CD8-positive, alpha-beta memory T cell (primary cell): ENCODE results near the gene OR5AU1. TPM values are rescaled to one million over a fixed set of nuclear protein-coding genes. Genes with fewer than 3 reads are reported as not detected.
"Not testable (repeated sequence)": the region's sequence is repeated elsewhere in the genome, so short reads cannot be mapped to it uniquely, and the experiment has no call there.

Experiments
- CTCF ChIA-PET: fragments of 350-600 bp; sonication (Branson Sonifier 250); formaldehyde crosslinking; loops from one replicate; lab custom pipeline; 2021; ENCODE audit warnings: antibody characterized with exemption; lab: Charles Lee
- POLR2A ChIA-PET: fragments of 350-600 bp; sonication (Branson Sonifier 250); formaldehyde crosslinking; loops from one replicate; lab custom pipeline; 2021; ENCODE audit warnings: antibody characterized with exemption; lab: Charles Lee
- DNase-seq, 5 donors: peaks; one replicate each; pipeline versions ENCODE4 v3.0.0 to v3.0.0-alpha.2; 2020 to 2022; ENCODE audit warnings: mixed read lengths in 1 of 5
- H3K27ac ChIP-seq: one replicate; pipeline ENCODE4 v1.7.0; 2013; ENCODE audit warnings: low read depth, mild to moderate bottlenecking, low read length, moderate library complexity
- H3K27me3 ChIP-seq: 2 replicates; pipeline ENCODE4 v1.7.0; 2013; ENCODE audit warnings: low read length, mild to moderate bottlenecking; ENCODE audit not compliant: insufficient read depth, poor library complexity, severe bottlenecking
- H3K36me3 ChIP-seq: 2 replicates; pipeline ENCODE4 v1.7.0; 2013; ENCODE audit warnings: mild to moderate bottlenecking, low read length, moderate library complexity; ENCODE audit not compliant: insufficient read depth
- H3K4me1 ChIP-seq: 2 replicates; pipeline ENCODE4 v1.7.0; 2013; ENCODE audit warnings: mild to moderate bottlenecking, low read length, moderate library complexity; ENCODE audit not compliant: insufficient read depth
- H3K4me3 ChIP-seq: 2 replicates; pipeline ENCODE4 v1.7.0; 2013; ENCODE audit warnings: mild to moderate bottlenecking, low read length
- H3K9me3 ChIP-seq: 2 replicates; pipeline ENCODE4 v1.7.0; 2013; ENCODE audit warnings: mild to moderate bottlenecking, low read length
- H3K27ac Mint-ChIP-seq, 8 donors: one replicate each; pipeline ENCODE4 v1.8.0; 2020 to 2021; ENCODE audit warnings: mixed read lengths in 8 of 8, mild to moderate bottlenecking in 6 of 8, inconsistent platforms in 3 of 8, moderate library complexity in 3 of 8
- H3K27me3 Mint-ChIP-seq, 2 donors: one replicate each; pipeline ENCODE4 v1.8.0; 2020 to 2021; ENCODE audit warnings: mixed read lengths in 2 of 2, mild to moderate bottlenecking in 1 of 2, moderate library complexity in 1 of 2
- H3K36me3 Mint-ChIP-seq, 3 donors: one replicate each; pipeline ENCODE4 v1.8.0; 2020 to 2021; ENCODE audit warnings: mixed read lengths in 3 of 3, inconsistent platforms in 1 of 3, mild to moderate bottlenecking in 1 of 3
- H3K4me1 Mint-ChIP-seq, 3 donors: one replicate each; pipeline ENCODE4 v1.8.0; 2020 to 2021; ENCODE audit warnings: mixed read lengths in 3 of 3, inconsistent platforms in 1 of 3, mild to moderate bottlenecking in 1 of 3
- H3K4me3 Mint-ChIP-seq, 7 donors: one replicate each; pipeline ENCODE4 v1.8.0; 2020 to 2021; ENCODE audit warnings: mixed read lengths in 7 of 7, mild to moderate bottlenecking in 6 of 7, moderate library complexity in 4 of 7, inconsistent platforms in 2 of 7
- H3K9me3 Mint-ChIP-seq, 5 donors: one replicate each; pipeline ENCODE4 v1.8.0; 2020 to 2022; ENCODE audit warnings: mixed read lengths in 5 of 5, mild to moderate bottlenecking in 3 of 5, moderate library complexity in 2 of 5, inconsistent platforms in 1 of 5
- polyA plus RNA-seq: library from polyadenylated mRNA; unstranded; fragments of 300-500 nt; fragmentation: Illumina TruSeq; gene quantifications from one replicate; pipeline ENCODE4 v1.2.3, GENCODE V29; 2021
- total RNA-seq, 2 experiments: library from RNA; stranded (reverse); gene quantifications; one replicate each; pipeline ENCODE4 v1.2.3, GENCODE V29; 2021

OR5AU1 gene
- total and polyA plus RNA-seq, 3 experiments from 2014 or later, result not detected

DNA sequence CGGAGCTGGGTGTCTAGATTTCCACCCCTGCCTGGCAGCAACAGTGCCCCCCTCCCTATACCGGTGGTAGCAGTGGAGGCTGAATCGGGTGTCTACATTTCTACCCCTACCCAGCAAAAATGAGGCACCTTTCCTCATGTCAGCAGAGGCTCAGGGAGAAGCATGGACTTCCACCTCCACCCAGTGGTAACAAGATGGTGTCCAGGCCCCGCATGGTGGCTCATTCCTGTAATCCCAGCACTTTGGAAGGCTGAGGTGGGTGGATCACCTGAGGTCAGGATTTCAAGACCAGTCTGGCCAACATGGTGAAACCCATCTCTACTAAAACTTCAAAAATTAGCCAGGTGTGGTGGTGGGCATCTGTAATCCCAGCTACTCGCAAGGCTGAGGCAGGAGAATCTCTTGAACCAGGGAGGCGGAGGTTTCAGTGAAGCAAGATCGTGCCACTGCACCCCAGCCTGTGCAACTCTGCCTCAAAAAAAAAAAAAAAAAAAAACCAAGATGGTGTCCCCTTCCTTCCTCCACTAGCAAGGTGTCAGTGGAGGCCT lies 35.5 kb upstream of the OR5AU1 start:
- CTCF ChIA-PET, result no interaction called here
- H3K27ac Mint-ChIP-seq, result peak overlapping the region in 2 of 8 donors; percentile 50 to 63
- Histone ChIP-seq H3K4me3 (peak overlapping the region; percentile 59), H3K9me3 (no peaks in the 10 kb centered on the region), H3K36me3 (no peaks in the 10 kb centered on the region), H3K27ac (no peak overlapping the region), H3K4me1 (peaks cover 16% of the 10 kb centered on the region), H3K27me3 (no peaks in the 10 kb centered on the region)
- POLR2A ChIA-PET, result interaction anchor here (0.6 kb wide), 1 partner anchor 271 kb away, joined by 4 read pairs; no protein-coding TSS in a partner anchor
- H3K36me3 Mint-ChIP-seq, result no peaks in the 10 kb centered on the region
- H3K27me3 Mint-ChIP-seq, result no peaks in the 10 kb centered on the region
- H3K9me3 Mint-ChIP-seq, result no peaks in the 10 kb centered on the region
- DNase-seq, result no peak
- H3K4me3 Mint-ChIP-seq, result peak overlapping the region; percentile 67 to 90 (median 77)
- peaks cover 4 to 22% (median 5%) of the 10 kb centered on the region in 3 donors for H3K4me1 Mint-ChIP-seq

DNA sequence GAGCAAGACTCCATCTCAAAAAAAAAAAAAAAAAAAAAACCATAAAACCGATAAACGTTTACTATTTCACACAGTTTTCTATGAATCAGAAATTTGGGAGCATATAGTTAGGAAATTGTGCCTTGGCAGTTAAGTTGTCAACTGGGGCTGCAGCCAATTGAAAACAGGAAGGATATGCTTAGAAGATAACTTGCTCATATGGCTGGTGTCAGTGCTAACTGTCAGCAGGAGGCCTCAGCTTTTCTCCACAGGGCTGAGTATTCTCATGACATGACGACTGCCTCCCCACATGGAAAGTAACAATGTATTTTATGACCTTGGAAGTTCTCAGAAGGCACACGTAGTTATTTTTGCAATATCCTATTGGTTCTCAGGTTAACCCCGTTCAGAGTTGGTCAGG lies 29.6 kb upstream of the OR5AU1 start:
- Mint-ChIP-seq H3K36me3 (peaks cover 0 to 4% (median 2%) of the 10 kb centered on the region in 3 donors), H3K4me3 (no peak overlapping the region), H3K9me3 (peaks cover 5 to 14% (median 10%) of the 10 kb centered on the region in 5 donors), H3K27me3 (peaks cover 14 to 33% of the 10 kb centered on the region in 2 donors), H3K4me1 (no peaks in the 10 kb centered on the region), H3K27ac (peak overlapping the region in 1 of 8 donors; percentile 23)
- no peak overlapping the region for H3K27ac ChIP-seq
- no peaks in the 10 kb centered on the region for H3K4me1 ChIP-seq
- no peak overlapping the region for H3K4me3 ChIP-seq
- H3K9me3 ChIP-seq, result no peaks in the 10 kb centered on the region
- ChIA-PET POLR2A (interaction anchor here (0.7 kb wide), 1 partner anchor 252 kb away, joined by 7 read pairs; no protein-coding TSS in a partner anchor), CTCF (no interaction called here)
- DNase-seq, result no peak
- H3K27me3 ChIP-seq, result no peaks in the 10 kb centered on the region
- no peaks in the 10 kb centered on the region for H3K36me3 ChIP-seq

DNA sequence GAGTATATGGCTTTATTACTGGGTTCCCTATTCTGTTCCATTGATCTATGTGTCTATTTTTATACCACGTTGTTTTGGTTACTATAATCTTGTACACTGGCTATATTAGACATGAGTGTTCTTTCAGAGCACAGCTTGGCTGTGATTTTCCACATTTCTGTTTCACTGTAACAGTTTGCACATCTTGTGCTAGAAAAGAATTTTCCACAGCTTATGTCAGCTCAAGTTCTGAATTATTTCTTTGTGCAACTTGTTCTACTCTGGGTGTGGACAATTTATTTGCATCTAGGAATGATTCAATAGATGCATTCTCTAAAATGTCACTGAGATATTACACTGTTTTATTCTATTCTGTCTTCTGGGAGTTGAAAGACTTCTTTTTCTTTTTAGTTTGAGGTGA lies 28.4 kb upstream of the OR5AU1 start:
- CTCF ChIA-PET, result no interaction called here
- H3K27ac Mint-ChIP-seq, result no peak overlapping the region
- Histone ChIP-seq H3K27me3 (no peaks in the 10 kb centered on the region), H3K36me3 (no peaks in the 10 kb centered on the region), H3K4me3 (no peak overlapping the region), H3K4me1 (no peaks in the 10 kb centered on the region), H3K9me3 (no peaks in the 10 kb centered on the region), H3K27ac (no peak overlapping the region)
- peaks cover 5 to 14% (median 10%) of the 10 kb centered on the region in 5 donors for H3K9me3 Mint-ChIP-seq
- peaks cover 0 to 4% (median 2%) of the 10 kb centered on the region in 3 donors for H3K36me3 Mint-ChIP-seq
- DNase-seq, result no peak
- H3K27me3 Mint-ChIP-seq, result peaks cover 18 to 37% of the 10 kb centered on the region in 2 donors
- POLR2A ChIA-PET, result no interaction called here
- H3K4me1 Mint-ChIP-seq, result no peaks in the 10 kb centered on the region
- H3K4me3 Mint-ChIP-seq, result no peak overlapping the region

DNA sequence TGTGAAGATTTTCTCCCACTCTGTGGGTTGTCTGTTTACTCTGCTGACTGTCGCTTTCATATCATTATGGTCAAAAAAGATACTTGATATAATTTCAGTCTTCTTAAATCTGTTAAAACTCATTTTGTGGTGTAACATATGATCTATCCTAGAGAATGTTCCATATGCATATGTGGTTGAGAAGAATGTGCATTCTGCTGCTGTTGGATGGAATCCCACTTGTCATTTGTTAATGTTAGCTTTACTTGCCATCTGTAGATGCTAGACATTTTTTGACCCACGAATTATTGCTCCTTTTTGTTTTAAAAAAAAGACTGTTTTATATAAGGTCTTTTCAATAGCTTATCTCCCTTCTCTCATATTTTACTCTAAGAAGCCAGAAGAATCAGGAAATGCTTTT lies 26.3 kb upstream of the OR5AU1 start:
- Mint-ChIP-seq H3K4me1 (no peaks in the 10 kb centered on the region), H3K27me3 (peaks cover 24 to 41% of the 10 kb centered on the region in 2 donors), H3K27ac (no peak overlapping the region), H3K9me3 (peaks cover 5 to 16% (median 10%) of the 10 kb centered on the region in 5 donors), H3K36me3 (peaks cover 0 to 4% (median 2%) of the 10 kb centered on the region in 3 donors), H3K4me3 (no peak overlapping the region)
- Histone ChIP-seq H3K27ac (no peak overlapping the region), H3K27me3 (no peaks in the 10 kb centered on the region), H3K4me1 (no peaks in the 10 kb centered on the region), H3K36me3 (no peaks in the 10 kb centered on the region), H3K4me3 (no peak overlapping the region), H3K9me3 (no peaks in the 10 kb centered on the region)
- CTCF ChIA-PET, result no interaction called here
- POLR2A ChIA-PET, result no interaction called here
- DNase-seq, result no peak

DNA sequence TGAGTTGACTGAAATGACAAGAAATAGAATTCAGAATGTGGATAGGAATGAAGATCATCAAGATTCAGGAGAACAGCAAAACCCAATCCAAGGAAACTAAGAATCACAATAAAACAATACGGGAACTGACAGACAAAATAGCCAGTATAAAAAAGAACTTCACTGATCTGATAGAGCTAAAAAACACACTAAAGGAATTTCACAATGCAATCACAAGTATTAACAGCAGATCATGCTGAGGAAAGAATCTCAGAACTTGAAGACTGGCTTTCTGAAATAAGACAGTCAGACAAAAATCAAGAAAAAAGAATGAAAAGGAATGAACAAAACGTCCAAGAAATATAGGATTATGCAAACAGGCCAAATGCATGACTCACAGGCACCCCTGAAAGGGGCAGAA lies 15.3 kb upstream of the OR5AU1 start:
- ChIA-PET POLR2A (no interaction called here), CTCF (no interaction called here)
- H3K27ac ChIP-seq, result no peak overlapping the region
- no peak overlapping the region for H3K27ac Mint-ChIP-seq
- H3K9me3 ChIP-seq, result no peaks in the 10 kb centered on the region
- no peak overlapping the region for H3K4me3 ChIP-seq
- H3K4me3 Mint-ChIP-seq, result no peak overlapping the region
- H3K4me1 Mint-ChIP-seq, result no peaks in the 10 kb centered on the region
- H3K4me1 ChIP-seq, result no peaks in the 10 kb centered on the region
- H3K27me3 ChIP-seq, result no peaks in the 10 kb centered on the region
- peaks cover 24 to 56% of the 10 kb centered on the region in 2 donors for H3K27me3 Mint-ChIP-seq
- DNase-seq, result no peak
- H3K36me3 ChIP-seq, result no peaks in the 10 kb centered on the region
- peaks cover 0 to 36% (median 0%) of the 10 kb centered on the region in 3 donors for H3K36me3 Mint-ChIP-seq
- peaks cover 0 to 6% (median 2%) of the 10 kb centered on the region in 5 donors for H3K9me3 Mint-ChIP-seq

DNA sequence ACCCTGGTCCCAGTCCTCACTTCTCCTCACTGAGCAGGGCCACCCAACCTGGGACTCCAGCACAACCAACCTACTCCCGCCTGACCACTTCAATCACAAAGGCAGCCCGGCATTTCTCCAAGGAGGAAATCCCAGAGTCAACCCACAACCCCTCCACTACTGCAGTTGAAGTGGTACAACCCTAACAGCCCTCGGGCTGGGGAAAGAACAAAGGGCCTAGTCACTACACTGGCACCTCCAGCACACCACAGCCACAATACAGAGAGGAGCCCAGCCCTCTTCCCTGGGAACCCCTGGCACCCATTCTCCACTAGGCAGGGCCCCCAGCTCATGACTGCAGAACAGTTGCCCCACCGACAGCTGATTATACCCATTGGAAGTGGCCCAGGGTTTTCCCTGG lies 13.7 kb upstream of the OR5AU1 start:
- Mint-ChIP-seq H3K9me3 (peaks cover 0 to 6% (median 2%) of the 10 kb centered on the region in 5 donors), H3K27me3 (peaks cover 25 to 56% of the 10 kb centered on the region in 2 donors), H3K4me3 (no peak overlapping the region), H3K4me1 (no peaks in the 10 kb centered on the region), H3K36me3 (peaks cover 0 to 36% (median 0%) of the 10 kb centered on the region in 3 donors), H3K27ac (peak overlapping the region in 1 of 8 donors; percentile 16)
- Histone ChIP-seq H3K27me3 (no peaks in the 10 kb centered on the region), H3K4me1 (no peaks in the 10 kb centered on the region), H3K36me3 (no peaks in the 10 kb centered on the region), H3K4me3 (no peak overlapping the region), H3K9me3 (no peaks in the 10 kb centered on the region), H3K27ac (no peak overlapping the region)
- POLR2A ChIA-PET, result no interaction called here
- CTCF ChIA-PET, result no interaction called here
- no peak for DNase-seq

DNA sequence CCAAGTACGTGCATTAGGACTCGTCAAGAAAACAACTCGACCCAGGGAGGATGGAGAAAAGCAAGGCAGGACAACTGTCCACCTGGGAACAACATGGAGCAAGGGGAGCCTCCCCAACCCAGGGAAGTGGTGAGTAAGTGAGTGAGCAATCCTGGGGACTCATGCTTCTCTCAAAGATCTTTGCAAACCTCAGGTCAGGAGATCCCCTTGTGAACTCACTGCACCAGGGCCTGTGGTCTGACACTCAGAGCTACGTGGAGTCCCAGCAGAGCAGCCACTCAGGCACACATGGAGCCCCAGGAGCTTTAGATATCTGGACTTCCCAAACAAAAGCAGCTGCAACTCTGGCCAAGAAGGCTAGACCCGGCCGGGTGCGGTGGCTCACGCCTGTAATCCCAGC lies 12.2 kb upstream of the OR5AU1 start:
- ChIA-PET POLR2A (no interaction called here), CTCF (interaction anchor here (1.0 kb wide), 1 partner anchor 11 kb away, joined by 3 read pairs; no protein-coding TSS in a partner anchor)
- Mint-ChIP-seq H3K27me3 (peaks cover 25 to 53% of the 10 kb centered on the region in 2 donors), H3K27ac (no peak overlapping the region), H3K4me3 (no peak overlapping the region), H3K9me3 (peaks cover 0 to 6% (median 2%) of the 10 kb centered on the region in 5 donors), H3K4me1 (no peaks in the 10 kb centered on the region), H3K36me3 (peaks cover 0 to 30% (median 0%) of the 10 kb centered on the region in 3 donors)
- Histone ChIP-seq H3K36me3 (no peaks in the 10 kb centered on the region), H3K9me3 (no peaks in the 10 kb centered on the region), H3K4me3 (no peak overlapping the region), H3K27me3 (no peaks in the 10 kb centered on the region), H3K27ac (no peak overlapping the region), H3K4me1 (no peaks in the 10 kb centered on the region)
- no peak for DNase-seq

DNA sequence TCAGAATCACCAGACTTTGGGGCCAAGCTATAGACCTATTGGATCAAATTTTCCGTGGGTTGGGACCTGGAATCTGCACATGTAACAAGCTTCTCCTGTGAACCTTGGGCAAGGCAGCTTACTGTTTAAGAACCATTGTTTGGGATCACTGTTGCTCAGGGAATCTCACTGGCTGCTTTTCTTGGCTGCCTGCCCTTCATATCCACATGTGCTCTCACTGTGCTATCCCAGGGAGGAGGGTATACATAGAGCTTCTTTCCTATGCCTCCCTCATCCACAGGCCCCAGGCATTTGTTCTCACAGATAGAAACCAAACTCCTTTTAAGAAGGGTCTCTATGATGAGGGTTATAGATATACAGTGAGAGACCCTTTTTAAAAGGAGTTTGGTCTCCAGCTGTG lies 9.8 kb upstream of the OR5AU1 start:
- H3K27me3 Mint-ChIP-seq, result peaks cover 21 to 55% of the 10 kb centered on the region in 2 donors
- POLR2A ChIA-PET, H3K4me1 ChIP-seq, H3K36me3 ChIP-seq, H3K27ac Mint-ChIP-seq, H3K4me3 Mint-ChIP-seq, DNase-seq, H3K27ac ChIP-seq, H3K27me3 ChIP-seq, H3K9me3 ChIP-seq, H3K9me3 Mint-ChIP-seq, H3K4me3 ChIP-seq, CTCF ChIA-PET, H3K4me1 Mint-ChIP-seq: not testable (repeated sequence)
- peaks cover 0 to 10% (median 0%) of the 10 kb centered on the region in 3 donors for H3K36me3 Mint-ChIP-seq
